ENCODE results near the gene UNC13C. TPM values are rescaled to one million over a fixed set of nuclear protein-coding genes. Genes with fewer than 3 reads are reported as not detected.

UNC13C gene
- total RNA-seq, 1 donor from 2014 or later: not detected

GRCh38 chr15:54559405-54560069 lies 581.3 kb downstream of the UNC13C start:
- intact Hi-C loops (cut with micrococcal nuclease): no loop called here

GRCh38 chr15:54560417-54560816 lies 582.2 kb downstream of the UNC13C start:
- intact Hi-C loops (cut with micrococcal nuclease): no loop called here

GRCh38 chr15:54564166-54564565 lies 585.9 kb downstream of the UNC13C start:
- intact Hi-C loops (cut with micrococcal nuclease): no loop called here

GRCh38 chr15:54566654-54567053 lies 588.4 kb downstream of the UNC13C start:
- intact Hi-C loops (cut with micrococcal nuclease): no loop called here

- intact Hi-C loops (cut with micrococcal nuclease): no loop called here
Measured at GRCh38 chr15:54567408-54568035, 589.3 kb downstream of the UNC13C start.

GRCh38 chr15:54568381-54568780 lies 590.1 kb downstream of the UNC13C start:
- intact Hi-C loops (cut with micrococcal nuclease): no loop called here

GRCh38 chr15:54571576-54571975 lies 593.3 kb downstream of the UNC13C start:
- intact Hi-C loops (cut with micrococcal nuclease): no loop called here

GRCh38 chr15:54575586-54575985 lies 597.3 kb downstream of the UNC13C start:
- intact Hi-C loops (cut with micrococcal nuclease): no loop called here

GRCh38 chr15:54576298-54576935 lies 598.2 kb downstream of the UNC13C start:
- intact Hi-C loops (cut with micrococcal nuclease): no loop called here

GRCh38 chr15:54577476-54578250 lies 599.4 kb downstream of the UNC13C start:
- intact Hi-C loops (cut with micrococcal nuclease): no loop called here

GRCh38 chr15:54579855-54580254 lies 601.6 kb downstream of the UNC13C start:
- intact Hi-C loops (cut with micrococcal nuclease): no loop called here

- intact Hi-C loops (cut with micrococcal nuclease): no loop called here
Measured at GRCh38 chr15:54580643-54581042, 602.4 kb downstream of the UNC13C start.

GRCh38 chr15:54582863-54583643 lies 604.8 kb downstream of the UNC13C start:
- intact Hi-C loops (cut with micrococcal nuclease): no loop called here

GRCh38 chr15:54585063-54585462 lies 606.8 kb downstream of the UNC13C start:
- intact Hi-C loops (cut with micrococcal nuclease): no loop called here

- intact Hi-C loops (cut with micrococcal nuclease): no loop called here
Measured at GRCh38 chr15:54594115-54594514, 615.9 kb downstream of the UNC13C start.

- intact Hi-C loops (cut with micrococcal nuclease): no loop called here
Measured at GRCh38 chr15:54599386-54599785, 621.1 kb downstream of the UNC13C start.

- intact Hi-C loops (cut with micrococcal nuclease): no loop called here
Measured at GRCh38 chr15:54605043-54605442, 626.8 kb downstream of the UNC13C start.

- intact Hi-C loops (cut with micrococcal nuclease): no loop called here
Measured at GRCh38 chr15:54605556-54605955, 627.3 kb downstream of the UNC13C start.

- intact Hi-C loops (cut with micrococcal nuclease): no loop called here
Measured at GRCh38 chr15:54608876-54609835, 630.9 kb downstream of the UNC13C start.

GRCh38 chr15:54618120-54618519 lies 639.9 kb downstream of the UNC13C start:
- intact Hi-C loops (cut with micrococcal nuclease): no loop called here

Data from T-helper 1 cell treated with Interleukin-12 subunit alpha and Interleukin-12 subunit beta and Interleukin-4 antibody, amounts not matched to agents 30 ng/mL and 1 ng/mL, for 36 hours (primary cell).